GM21360 (cell line): ENCODE measurements around the gene TENT5C.
"Not testable (repeated sequence)": the region's sequence is repeated elsewhere in the genome, so short reads cannot be mapped to it uniquely, and the experiment has no call there.

Source experiments
- ATAC-seq: cut with Tn5 transposase; IDR thresholded peaks from one replicate; pipeline ENCODE4 v1.9.1; 2021; ENCODE audit warnings: mild to moderate bottlenecking, moderate library complexity; ENCODE audit not compliant: unreplicated experiment

TENT5C gene

DNA sequence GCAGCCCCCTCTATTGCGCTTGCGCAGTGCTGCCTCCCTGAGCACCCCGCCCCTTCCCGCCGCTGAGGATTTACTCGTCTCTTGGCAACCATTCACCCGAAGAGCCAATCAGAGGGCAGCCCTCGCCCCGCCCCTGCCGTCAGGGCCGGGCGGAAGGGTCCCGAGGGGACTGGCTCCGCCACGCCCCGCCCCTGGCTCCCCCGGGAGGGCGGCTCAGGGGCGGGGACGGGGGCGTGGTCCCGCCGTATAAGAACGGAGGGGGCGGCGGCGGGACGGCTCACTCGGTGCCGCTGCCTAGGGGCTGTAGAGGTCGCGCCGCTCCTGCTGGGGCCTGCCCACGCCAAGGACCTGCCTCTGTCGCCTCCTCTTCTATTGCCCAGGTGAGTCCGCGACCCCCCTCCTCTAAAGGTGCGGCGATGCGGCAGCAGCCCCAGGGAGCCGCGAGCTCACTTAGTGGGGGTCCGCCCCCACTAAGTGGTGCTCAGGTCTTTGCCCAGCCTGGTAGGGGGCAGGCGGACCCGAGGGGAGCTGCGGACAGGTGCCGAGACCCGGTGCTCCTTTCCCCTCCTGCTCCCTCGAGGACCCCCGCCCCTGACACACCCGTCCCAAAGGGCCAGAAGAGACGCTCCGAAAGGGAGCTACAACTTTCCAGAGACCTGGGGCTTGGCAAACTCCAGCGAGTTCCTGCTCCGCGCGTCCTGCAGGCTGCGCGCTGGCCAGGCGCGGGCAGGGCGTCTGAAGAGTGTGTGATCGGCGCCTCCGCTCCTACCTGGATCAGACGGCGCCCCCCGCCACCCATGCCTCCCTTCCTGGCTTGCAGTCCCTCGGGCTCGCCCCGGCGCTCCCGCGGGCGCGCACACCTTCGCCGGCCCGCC is at the start of gene TENT5C:
Gene TENT5C, plus strand, starts transcription at position 275 of the 875 bp plus-strand sequence. CDS start 16,821 bp downstream, outside the sequence.
- peak; percentile 83 for ATAC-seq

DNA sequence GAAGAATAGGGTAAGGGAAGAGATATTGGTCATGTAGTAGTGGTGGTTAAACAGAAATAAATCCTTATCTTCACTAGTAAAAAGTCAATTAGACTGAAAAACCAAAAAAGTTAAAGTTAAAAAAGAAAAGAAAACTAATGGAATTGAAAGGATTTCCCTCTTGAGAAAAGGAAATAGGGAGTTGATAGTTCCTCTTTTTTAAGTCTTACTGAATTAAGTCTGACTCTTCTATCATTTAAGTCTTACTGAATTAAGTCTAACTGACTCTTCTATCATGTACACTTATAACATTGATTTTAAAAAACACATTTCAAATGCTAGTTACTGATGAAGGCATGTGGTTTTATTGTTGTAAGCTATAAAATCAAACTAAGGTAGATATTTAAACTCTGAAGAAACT is 49.5 kb upstream of the TENT5C start:
- ATAC-seq, result no peak

DNA sequence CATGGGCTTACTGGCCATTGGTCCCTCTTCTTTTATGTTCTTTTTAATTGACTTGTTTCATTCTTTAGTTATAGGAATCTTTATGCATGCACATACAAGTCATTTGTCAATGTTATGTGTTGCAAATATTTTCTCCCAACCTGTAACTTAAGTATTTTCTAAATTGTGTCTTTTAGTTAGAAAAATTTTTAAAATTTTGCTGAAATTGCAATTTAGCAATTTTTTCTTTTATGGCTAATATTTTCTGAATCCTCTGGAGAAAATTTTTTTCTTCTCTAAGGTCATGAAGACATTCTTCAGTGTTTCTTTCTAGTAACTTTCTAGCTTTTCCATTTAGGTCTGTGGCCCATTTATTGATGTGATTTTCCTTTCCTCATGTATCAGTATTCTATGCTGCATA is 48.9 kb upstream of the TENT5C start:
- ATAC-seq, result no peak

DNA sequence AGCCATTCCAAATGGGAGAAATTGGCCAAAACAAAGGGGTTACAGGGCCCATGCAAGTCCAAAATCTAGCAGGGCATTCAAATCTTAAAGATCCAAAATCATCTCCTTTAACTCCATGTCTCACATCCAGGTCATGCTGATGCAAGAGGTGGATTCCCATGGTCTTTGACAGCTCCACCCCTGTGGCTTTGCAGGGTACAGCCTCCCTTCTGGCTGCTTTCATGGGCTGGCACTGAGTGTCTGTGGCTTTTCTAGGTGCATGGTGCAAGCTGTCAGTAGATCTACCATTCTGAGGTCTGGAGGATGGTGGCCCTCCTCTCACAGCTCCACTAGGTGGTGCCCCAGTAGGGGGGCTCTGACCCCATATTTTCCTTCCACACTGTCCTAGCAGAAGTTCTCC is 47.4 kb upstream of the TENT5C start:
- not testable (repeated sequence) for ATAC-seq

DNA sequence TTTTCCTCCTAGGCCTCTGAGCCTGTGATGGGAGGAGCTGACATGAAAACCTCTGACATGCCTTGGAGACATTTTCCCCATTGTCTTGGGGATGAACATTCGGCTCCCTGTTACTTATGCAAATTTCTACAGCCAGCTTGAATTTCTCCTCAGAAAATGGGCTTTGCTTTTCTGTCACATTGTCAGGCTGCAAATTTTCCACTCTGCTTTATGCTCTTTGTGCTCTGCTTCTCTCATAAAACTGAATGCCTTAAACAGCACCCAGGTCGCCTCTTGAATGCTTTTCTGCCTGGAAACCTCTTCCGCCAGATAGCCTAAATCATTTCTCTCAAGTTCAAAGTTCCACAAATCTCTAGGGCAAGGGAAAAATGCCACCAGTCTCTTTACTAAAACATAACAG is 46.7 kb upstream of the TENT5C start:
- no peak for ATAC-seq

DNA sequence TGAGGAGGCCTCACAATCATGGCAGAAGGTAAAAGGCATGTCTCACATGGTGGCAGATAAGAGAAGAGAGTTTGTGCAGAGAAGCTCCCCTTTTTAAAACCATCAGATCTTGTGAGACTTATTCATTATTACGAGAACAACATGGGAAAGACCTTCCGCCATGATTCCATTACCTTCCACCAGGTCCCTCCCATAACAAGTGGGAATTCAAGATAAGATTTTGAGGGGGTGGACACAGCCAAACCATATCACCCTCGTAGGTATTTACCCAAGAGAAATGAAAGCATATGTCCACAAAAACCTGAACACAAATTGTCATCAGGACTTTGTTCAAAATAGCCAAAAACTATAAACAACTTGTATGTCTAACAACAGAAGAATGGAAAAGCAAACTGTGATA is 45.9 kb upstream of the TENT5C start:
- no peak for ATAC-seq

DNA sequence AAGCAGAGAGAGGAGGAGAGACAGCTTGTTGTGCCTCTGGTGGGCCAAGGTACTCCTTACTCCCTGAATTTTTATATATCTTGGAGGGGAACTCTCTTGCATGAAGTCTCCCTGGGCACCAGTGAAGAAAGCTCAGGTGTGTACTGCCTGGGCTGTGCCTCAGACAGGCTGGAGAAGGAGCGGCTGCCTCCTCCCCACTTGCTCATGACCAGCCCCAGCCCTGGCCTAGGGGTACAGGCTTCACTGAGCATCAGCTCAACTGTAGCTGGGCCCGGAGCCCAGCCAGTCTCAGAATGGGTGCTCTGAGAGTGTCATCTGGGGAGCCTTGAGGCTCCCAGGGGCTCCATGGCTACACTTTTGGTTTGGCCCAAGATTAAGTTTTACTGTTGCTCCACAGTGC is 44.8 kb upstream of the TENT5C start:
- no peak for ATAC-seq

DNA sequence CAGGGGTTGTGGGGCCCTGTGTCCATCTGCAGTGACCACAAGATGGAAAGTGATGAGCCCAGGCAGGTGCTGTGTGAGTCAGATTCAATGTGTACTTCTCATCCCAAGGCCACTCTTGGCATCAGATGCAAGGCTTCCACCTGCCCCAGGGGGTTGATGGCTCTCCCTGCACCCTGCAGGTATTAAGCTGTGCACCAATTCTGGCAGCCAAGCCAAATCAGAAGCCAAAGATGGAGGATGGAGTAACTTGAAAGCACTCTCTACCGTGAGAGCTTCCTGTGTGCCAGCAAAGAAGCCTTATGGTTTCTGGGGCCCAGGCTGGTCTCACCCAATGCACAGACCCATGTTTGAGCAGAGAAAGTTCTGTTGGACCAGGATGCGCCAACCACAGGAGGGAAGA is 44.3 kb upstream of the TENT5C start:
- ATAC-seq, result no peak

DNA sequence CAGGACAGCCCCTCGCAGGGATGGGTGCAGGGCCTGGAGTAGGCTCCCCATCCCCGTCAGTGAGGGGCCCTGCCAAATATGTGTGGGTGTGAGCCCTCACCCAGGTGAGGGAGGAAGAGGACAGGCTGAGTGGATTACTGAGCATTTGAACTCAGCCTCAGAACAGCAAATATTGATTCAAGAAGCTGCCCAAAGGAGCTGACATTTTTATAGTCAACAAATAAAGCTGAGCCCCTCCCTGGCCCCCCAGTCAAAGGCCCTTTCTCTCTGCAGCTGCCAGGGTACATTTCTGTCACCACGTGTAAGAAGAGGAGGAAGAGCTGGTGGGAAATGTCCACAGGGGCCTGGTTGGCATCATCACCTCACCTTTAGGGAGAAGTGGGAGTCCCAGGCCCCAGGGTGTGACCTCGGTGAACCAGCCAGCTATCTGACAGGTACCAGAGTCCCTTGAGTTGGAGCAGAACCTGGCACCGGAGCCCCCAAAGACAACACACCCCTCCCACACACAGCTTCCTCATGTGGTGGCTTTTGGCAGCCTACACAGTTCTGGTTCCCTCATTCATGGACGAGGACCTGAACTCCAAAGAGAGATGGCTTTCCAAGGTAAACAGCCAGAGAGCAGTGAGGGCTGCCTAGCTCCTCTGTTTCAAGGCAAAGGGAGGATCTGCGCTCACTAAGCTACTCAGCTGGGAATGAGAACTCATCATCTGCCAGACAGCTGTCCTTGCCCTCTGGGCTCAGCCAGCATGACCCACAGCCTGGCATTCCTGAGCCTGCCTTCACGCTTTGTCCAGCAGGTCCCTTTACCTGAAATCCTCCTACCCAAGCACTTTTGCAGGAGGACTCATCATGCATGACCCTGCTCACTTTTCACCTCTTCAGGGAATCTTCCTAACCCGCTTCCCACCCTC is 43.0 kb upstream of the TENT5C start:
- no peak for ATAC-seq

DNA sequence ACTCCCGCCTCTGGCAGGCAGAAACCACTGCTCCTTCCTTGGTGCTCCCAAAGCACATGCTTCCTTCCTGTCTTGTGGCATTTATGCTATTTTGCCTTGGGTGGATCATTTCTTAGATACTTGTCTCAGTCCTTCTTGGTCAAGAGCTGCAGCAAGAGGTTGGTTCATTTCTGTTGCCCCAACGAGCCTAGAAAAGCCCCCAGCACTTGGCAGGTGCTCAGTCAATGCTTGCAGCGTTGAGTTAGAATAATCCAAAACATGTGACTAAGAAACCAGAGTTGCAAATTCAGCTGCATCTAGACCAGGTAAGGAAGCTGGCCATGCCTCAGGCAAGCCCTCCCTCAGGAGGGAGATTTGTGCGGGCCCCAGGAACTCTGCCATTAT is 42.4 kb upstream of the TENT5C start:
- ATAC-seq, result no peak

DNA sequence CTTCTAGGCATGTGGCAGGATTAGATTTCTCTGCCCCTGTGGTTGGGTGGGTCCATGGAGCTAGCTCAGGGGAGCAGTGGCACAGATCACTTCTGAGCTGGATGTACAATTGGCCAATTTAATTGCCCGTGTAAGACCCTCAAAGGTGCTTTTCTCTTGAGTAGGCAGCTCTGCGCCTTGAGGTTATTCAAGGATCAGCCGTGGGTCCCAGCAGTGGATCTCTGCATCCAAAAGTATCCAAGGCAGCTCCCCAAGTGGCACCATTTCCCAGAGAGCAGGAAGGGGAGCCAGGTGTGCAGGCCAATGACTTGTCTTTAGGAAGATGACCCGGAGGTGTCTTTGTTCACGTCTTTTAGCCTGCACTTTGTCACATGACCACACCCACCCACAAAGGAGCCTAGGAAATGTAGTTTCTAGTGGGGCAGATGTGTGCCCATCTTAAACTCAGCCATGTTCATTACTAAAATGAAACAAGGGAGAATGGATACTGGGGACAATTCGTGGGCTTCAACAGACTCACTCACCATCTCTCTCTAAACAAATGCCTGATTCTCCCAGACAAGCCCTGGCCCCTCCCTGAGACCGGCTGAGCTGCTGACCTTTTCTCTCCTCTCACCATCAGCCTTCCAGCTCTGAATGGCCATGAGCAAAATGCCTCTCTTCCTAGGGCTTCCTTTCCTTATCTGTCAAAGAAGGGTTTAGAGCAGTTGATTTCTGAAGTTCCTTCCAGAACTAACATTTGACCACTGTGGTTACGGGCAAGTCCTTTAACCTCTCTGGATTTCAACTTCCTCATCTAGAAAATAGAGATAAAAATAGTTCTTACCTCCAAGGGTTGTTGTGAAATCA is 41.4 kb upstream of the TENT5C start:
- ATAC-seq, result no peak

DNA sequence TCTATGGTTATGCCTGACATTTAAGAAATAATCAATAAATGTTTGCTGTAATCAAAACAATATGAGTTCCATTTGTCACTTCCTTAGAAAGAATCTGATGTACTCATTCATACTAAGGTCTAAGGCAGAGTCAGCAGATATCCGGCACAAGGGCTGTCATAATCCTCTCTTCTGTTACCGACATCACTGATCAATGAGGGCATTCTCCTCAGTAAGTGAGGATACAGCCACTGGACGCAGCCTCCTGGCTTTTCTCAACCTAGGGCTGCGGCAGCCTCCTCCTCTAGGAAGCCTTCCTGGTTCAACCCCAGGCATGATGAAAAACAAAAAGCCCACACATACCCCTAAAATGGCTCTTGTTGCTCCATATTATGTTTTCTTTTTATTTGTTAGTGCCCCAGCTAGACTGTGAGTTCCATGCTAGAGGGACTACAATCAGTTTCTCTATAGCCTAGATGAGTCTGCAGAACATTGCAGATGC is 40.7 kb upstream of the TENT5C start:
- no peak for ATAC-seq

DNA sequence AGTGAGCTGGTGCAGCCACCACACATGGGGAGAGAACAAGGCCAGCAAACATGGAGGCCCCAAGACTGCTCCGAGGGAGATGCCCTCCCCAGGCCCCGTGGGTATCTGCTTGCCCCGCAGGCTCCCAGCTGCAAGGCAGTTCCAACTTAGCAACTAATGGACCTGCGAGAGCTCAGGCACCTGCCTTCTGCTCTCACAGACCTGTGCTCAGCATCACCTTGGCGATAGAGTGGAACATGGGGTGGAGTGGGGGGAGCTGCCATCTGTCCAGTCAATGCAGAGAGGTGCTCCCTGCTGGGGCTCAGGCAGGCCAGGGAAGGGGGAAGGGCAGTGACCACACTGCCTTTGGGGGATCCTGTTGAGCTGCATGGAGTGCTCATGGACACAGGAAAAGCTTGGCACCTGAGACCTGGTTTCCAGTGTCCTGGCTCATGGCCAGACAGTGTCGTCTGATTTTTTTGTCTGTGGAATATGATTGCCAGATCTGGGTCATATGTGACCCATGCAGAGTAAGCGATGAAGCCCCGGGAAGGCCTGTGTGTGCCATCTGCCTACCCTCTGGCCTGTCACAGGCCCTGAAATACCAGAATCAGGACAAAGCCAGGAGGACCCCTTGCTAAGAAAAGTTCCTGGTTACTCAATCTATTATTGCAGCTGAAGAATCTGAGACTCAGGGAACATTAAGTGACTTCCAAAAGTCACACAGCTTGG is 39.9 kb upstream of the TENT5C start:
- no peak for ATAC-seq

DNA sequence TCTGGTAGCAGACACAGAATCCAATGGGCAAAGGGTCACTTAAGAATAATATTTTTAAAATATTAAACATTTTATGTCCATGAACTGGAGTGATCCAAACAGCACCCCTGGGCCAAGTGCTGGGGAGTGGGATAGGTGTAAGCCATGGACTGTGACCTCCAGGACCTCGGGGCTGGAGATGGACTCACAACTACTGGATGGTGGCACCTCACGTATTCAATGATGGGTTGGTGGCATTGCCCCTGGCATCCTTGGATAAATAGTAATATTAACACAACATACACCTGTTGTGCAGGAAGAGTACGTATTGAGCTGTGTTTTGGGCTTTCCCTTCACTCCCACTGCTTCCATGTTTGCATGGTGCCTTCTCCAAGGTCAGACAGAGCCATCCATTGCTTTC is 39.3 kb upstream of the TENT5C start:
- no peak for ATAC-seq

DNA sequence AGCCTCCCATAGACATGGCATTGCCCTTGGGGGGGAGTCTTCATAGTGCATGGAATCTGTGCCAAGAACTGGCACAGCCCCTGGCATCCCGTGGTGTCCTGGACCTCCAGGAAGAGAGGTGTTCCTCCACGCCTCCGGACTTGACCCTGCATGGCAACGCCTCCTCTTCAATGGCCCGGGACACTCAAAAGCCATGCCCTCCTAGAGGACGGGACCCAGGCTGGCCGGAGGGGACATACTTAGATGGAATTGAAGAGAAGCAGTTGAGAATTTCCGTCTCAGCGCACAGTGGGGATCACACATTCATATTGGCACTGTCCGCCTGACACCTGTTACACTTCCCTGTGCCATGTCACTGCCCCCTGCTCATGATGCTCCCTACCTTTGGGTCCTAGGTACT is 38.4 kb upstream of the TENT5C start:
- no peak for ATAC-seq

DNA sequence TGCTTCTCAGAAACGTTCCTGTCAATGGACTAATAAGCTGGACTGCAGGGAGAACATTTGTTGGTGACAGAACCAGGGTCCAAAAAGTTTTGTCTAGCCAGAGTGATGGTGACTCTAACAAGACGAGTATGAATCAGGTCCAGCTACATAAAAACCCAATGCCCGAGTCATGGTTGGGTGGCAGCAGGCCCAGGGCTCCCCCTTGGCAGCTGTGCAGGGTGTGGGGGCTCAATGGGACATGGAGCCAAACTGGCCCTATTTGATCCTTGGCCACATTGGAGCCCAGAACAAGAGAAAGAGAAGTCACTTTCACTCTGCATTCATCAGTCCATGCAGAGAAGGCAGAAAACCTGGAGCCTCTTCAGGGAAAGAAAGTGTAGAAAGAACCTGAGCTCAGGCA is 37.9 kb upstream of the TENT5C start:
- ATAC-seq, result no peak

DNA sequence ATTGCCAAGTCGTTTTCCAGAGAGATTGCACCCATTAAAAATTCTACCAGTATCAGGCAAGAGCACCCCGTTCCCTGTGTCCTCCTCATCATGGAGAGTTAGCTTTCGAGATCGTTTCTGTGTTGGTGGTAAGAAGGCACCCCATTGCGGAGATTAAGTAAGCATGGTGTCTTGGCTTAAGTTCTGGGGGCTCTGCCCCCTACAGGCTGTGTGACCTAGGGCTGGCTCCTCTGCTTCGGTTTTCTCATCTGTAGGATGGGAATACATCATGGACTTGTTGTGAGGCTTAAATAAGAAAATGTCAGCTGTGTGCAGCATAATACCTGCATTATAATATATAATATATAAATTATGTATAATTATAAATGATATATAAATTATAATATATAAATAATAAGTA is 36.8 kb upstream of the TENT5C start:
- no peak for ATAC-seq

DNA sequence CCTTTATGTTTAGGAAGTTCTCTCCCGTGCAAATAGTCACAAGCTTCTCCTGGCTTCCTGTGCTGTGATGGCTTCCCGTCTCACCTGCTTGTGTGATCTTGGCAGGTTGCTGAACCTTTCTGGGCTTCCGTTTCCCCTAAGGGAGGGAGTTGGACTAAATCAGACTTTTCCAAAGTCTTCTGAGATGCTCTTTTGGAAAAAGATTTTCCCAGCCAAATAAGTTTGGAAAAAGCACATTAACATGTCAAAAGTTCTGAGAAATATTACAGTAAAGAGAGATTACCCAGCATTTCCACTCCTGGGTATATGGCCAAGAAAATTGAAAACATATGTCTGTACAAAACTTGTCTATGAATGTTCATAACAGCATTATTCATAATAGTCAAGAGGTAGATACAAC is 36.0 kb upstream of the TENT5C start:
- no peak for ATAC-seq

DNA sequence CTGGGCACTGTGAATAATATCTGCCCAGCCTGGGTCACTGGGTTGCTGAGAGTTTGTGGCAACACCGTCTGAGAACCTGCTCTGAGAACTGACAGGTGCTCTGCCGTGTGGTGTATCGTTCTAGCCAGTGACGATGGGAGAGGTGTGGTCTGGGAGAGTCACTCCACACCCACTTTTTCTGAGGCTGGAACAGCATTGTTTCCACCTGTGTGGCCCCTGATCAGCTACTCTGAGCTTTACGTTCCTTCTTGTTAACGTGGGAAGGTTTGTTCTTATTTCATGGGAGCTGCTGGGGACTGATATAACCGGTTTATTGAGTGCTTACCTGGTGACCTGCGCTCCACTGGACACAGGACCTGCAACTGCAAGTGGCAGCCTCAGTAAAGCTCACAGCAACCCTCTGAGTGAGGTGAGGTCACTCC is 34.8 kb upstream of the TENT5C start:
- no peak for ATAC-seq

DNA sequence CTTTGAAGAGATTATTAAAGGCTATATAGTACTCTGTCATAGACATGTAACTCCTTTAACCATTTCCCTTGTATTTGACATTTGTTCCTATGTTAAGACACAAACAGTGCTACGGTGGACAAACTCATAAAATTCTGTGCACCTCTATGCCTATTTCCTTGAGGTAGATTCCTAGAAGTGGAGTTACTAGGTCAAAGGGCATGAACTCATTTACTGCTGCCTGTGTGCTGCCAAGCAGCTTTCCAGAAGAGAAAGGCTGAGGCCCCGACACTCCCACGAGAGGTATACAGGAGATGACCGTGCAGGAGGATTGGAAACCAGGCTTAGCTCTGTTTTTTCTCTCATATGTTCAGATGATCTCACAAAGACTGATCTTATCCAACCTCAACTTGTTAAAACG is 34.4 kb upstream of the TENT5C start:
- ATAC-seq, result no peak
